Lower lobe of right lung (tissue), 2 donors: ENCODE measurements around the gene INAFM1. TPM values are rescaled to one million over a fixed set of nuclear protein-coding genes. Genes with fewer than 3 reads are reported as not detected.
"Not testable (repeated sequence)": the region's sequence is repeated elsewhere in the genome, so short reads cannot be mapped to it uniquely, and the experiment has no call there.

Experiments used
- ATAC-seq, 2 donors: fragments of 200-7000 bp; cut with Tn5 transposase; one replicate each; pipeline ENCODE4 v1.9.1; 2020 to 2022; ENCODE audit warnings: mild to moderate bottlenecking in 2 of 2, moderate library complexity in 2 of 2
- DNase-seq: peaks from one replicate; pipeline ENCODE4 v3.0.0-alpha.2; 2020
- H3K27ac ChIP-seq: fragments of 200-600 bp; one replicate; pipeline ENCODE4 v1.8.0; 2022
- H3K27me3 ChIP-seq: fragments of 200-600 bp; one replicate; pipeline ENCODE4 v1.8.0; 2022; ENCODE audit warnings: low read depth
- H3K36me3 ChIP-seq: fragments of 200-600 bp; one replicate; pipeline ENCODE4 v1.8.0; 2022; ENCODE audit warnings: mild to moderate bottlenecking
- H3K4me1 ChIP-seq: fragments of 200-600 bp; one replicate; pipeline ENCODE4 v1.8.0; 2022
- H3K4me3 ChIP-seq: fragments of 200-600 bp; one replicate; pipeline ENCODE4 v1.8.0; 2022; ENCODE audit warnings: mild to moderate bottlenecking
- H3K9me3 ChIP-seq: fragments of 200-600 bp; one replicate; pipeline ENCODE4 v1.8.0; 2022
- intact Hi-C: fragments of 100-400 bp; cut with DNase I; formaldehyde crosslinking; loops from one replicate; pipeline ENCODE4 v1.11.0; 2022
- total RNA-seq: library from RNA; stranded (reverse); fragmentation: NEBNext Ultra II Directional; extraction: Animal tissue kit (Norgen Biotek cat#: 25700); gene quantifications from one replicate; pipeline ENCODE4 v1.2.1, GENCODE V29; 2021
- TF ChIP-seq, protein P1 (sequence below): fragments of 200-600 bp; IDR thresholded peaks from one replicate; pipeline ENCODE4 v1.8.0; 2022; ENCODE audit warnings: antibody characterized with exemption, mild to moderate bottlenecking
- donor health status: DM: no; HTN: yes; CAD: no; lungs with severe emphysema.

The INAFM1 gene
- total RNA-seq, 1 donor from 2014 or later, result 18.0 TPM

DNA sequence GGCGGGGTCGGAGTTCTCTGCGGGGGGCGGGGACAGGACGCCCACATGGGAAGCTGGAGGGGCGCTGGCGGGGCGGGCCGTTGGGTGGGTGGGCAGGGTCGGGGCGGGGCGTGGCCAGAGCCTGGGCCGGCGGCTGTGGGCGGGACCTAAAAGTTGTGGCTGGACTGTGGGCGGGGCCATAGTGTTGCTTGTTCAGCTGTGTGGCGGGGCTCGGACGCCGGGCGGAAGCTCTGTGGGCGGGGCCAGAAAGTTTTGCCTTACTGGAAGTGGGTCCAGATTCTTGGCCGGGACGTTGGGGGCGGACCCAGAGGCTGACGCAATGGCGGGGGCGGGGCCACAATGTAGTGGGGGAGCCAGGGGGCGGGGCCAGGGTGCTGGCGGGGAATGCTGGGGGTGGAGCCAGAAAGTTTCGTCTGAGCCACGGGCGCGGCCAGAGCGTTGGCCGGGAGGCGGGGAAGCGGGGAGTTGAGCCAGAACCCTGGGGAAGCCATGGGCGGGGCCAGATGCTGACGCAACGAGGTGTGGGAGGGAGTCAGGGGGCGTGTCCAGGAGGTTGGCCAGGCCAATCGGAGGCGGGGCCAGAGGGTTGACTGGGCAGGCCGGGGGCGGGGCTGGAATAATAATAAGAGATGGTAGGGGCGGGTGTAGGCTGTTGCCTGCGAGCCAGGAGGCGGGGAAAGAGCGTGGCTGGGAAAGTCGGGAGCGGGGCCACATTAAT lies 17.8 kb upstream of the INAFM1 start:
- Histone ChIP-seq H3K36me3 (peaks cover 34% of the 10 kb centered on the region), H3K27me3 (no peaks in the 10 kb centered on the region), H3K27ac (peak overlapping the region; percentile 89), H3K4me3 (peak overlapping the region; percentile 57), H3K9me3 (no peaks in the 10 kb centered on the region), H3K4me1 (peaks cover 25% of the 10 kb centered on the region)
- TF ChIP-seq, protein P1, sequence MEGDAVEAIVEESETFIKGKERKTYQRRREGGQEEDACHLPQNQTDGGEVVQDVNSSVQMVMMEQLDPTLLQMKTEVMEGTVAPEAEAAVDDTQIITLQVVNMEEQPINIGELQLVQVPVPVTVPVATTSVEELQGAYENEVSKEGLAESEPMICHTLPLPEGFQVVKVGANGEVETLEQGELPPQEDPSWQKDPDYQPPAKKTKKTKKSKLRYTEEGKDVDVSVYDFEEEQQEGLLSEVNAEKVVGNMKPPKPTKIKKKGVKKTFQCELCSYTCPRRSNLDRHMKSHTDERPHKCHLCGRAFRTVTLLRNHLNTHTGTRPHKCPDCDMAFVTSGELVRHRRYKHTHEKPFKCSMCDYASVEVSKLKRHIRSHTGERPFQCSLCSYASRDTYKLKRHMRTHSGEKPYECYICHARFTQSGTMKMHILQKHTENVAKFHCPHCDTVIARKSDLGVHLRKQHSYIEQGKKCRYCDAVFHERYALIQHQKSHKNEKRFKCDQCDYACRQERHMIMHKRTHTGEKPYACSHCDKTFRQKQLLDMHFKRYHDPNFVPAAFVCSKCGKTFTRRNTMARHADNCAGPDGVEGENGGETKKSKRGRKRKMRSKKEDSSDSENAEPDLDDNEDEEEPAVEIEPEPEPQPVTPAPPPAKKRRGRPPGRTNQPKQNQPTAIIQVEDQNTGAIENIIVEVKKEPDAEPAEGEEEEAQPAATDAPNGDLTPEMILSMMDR, result no peak
- peak; percentile 88 to 92 for ATAC-seq
- intact Hi-C loops, result no loop called here
- peak; percentile 100 for DNase-seq

DNA sequence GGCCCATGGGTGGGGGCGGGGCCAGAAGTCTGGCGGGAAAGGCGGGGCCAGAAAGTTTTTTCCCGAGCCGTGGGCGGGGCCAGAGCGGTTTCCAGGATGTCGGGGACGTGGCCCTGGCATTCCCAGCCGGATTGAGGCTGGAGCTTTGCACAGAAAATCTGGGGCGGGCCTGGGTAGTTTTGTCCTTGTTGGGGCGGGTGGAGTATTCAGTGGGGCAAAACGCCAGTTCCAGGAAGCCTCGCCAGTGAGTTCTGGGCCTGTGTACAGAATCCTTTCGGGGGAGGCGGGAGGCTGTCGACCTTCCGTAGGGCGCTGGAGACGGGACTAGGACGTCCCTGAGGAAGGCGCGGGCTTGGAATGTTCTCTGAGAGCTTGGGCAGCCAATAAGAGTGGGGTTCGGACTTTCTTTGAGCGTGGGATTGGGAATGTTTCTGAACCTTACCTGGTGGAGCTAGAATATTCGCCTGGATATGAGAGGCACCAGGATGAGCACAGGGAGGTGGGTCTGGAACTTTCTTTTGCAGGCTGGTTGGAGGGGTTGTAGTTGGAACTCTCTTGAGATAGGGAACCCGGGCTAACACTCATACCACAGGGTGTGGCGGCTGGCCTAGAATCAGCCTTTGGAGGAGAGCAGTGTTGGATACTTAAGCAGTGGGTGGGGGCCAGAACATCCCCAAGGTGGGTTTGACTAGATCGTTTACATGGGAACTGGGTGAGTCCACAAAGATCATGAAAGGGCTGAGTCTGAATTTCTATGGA lies 17.1 kb upstream of the INAFM1 start:
- TF ChIP-seq, protein P1, result no peak
- Histone ChIP-seq H3K27me3 (no peaks in the 10 kb centered on the region), H3K4me1 (peaks cover 25% of the 10 kb centered on the region), H3K27ac (peak overlapping the region; percentile 89), H3K4me3 (peak overlapping the region; percentile 57), H3K36me3 (peaks cover 41% of the 10 kb centered on the region), H3K9me3 (no peaks in the 10 kb centered on the region)
- intact Hi-C loops, result no loop called here
- DNase-seq, result peak; percentile 51
- peak; percentile 41 to 44 for ATAC-seq

DNA sequence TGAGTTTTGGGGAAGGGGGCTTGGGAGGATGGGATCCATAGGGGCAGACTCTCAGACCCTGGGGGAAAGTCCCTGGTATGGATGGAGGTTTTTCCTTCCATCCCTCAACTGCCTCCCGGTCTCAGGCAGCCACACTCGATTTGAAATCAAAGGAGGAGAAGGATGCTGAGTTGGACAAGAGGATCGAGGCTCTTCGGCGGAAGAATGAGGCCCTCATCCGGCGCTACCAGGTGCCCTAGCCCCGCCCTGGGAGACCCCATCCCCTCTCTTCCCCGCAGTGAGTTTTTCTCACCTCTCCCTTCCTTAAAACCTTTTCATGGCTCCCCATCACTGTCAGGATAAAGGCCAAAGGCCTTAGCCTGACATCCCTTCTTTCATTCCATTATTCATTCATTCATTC lies 16.3 kb upstream of the INAFM1 start:
- Histone ChIP-seq H3K4me1 (peaks cover 25% of the 10 kb centered on the region), H3K9me3 (no peaks in the 10 kb centered on the region), H3K4me3 (peak overlapping the region; percentile 57), H3K27ac (peak overlapping the region; percentile 89), H3K27me3 (no peaks in the 10 kb centered on the region), H3K36me3 (peaks cover 50% of the 10 kb centered on the region)
- TF ChIP-seq, protein P1, result no peak
- intact Hi-C loops, result no loop called here
- DNase-seq (no peak), ATAC-seq (no peak)

DNA sequence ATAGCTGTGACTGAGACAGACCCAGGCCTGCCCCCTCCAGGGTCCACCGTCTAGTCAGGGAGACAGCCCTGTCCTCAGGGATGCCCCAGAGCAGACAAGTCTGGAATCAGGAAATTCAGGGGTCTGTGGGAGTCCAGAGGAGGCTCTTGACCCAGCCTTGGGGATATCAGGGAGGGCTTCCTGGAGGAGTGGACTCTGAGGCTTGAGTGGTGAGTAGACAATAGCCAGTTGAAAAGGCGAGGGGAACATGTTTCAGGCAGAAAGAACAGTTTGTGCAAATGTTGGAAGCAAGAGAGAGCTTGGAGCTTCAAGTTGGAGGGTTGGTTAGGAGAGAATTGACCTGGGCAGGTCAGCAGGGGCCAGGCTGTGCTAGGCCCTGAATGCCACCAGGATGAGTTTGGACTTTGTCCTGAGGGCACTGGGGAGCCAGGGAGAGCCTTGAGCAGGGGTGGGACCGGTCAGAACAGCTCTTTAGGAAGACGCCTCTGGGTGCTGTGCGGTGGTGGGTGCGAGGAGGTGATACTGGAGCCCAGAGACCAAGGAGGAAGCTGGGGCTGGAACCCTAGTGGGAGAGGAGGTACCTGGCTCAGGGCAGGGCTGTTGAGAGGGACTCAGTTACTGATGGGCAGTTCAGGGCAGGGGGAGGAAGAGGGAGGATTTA lies 15.7 kb upstream of the INAFM1 start:
- DNase-seq, result no peak
- TF ChIP-seq, protein P1, result no peak

DNA sequence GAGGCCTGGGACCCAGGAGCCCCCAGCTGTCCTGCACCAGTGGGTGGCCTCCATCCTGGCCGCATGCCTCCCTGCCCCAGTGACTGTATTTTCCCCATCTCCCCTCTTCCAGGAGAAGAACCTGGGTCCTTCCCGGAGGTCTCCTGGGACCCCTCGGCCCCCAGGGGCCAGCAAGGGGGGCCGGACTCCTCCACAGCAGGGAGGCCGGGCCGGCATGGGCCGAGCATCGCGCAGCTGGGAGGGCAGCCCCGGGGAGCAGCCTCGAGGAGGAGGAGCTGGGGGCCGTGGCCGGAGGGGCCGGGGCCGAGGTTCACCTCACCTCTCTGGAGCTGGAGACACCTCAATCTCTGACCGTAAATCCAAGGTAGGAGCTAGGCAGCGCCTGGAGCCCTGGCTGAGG lies 14.2 kb upstream of the INAFM1 start:
- Histone ChIP-seq H3K36me3 (peaks cover 70% of the 10 kb centered on the region), H3K27me3 (no peaks in the 10 kb centered on the region), H3K27ac (no peak overlapping the region), H3K4me3 (no peak overlapping the region), H3K4me1 (peaks cover 23% of the 10 kb centered on the region), H3K9me3 (no peaks in the 10 kb centered on the region)
- TF ChIP-seq, protein P1, result no peak
- DNase-seq (no peak), ATAC-seq (no peak)
- intact Hi-C loops, result no loop called here

More for the DNA sequence above, 15.7 kb upstream of the INAFM1 start:
- no peak for ATAC-seq
- H3K9me3 ChIP-seq, result no peaks in the 10 kb centered on the region
- no peaks in the 10 kb centered on the region for H3K27me3 ChIP-seq
- H3K4me1 ChIP-seq, result peaks cover 25% of the 10 kb centered on the region
- H3K27ac ChIP-seq, result no peak overlapping the region
- intact Hi-C loops, result no loop called here
- no peak overlapping the region for H3K4me3 ChIP-seq
- peaks cover 56% of the 10 kb centered on the region for H3K36me3 ChIP-seq

DNA sequence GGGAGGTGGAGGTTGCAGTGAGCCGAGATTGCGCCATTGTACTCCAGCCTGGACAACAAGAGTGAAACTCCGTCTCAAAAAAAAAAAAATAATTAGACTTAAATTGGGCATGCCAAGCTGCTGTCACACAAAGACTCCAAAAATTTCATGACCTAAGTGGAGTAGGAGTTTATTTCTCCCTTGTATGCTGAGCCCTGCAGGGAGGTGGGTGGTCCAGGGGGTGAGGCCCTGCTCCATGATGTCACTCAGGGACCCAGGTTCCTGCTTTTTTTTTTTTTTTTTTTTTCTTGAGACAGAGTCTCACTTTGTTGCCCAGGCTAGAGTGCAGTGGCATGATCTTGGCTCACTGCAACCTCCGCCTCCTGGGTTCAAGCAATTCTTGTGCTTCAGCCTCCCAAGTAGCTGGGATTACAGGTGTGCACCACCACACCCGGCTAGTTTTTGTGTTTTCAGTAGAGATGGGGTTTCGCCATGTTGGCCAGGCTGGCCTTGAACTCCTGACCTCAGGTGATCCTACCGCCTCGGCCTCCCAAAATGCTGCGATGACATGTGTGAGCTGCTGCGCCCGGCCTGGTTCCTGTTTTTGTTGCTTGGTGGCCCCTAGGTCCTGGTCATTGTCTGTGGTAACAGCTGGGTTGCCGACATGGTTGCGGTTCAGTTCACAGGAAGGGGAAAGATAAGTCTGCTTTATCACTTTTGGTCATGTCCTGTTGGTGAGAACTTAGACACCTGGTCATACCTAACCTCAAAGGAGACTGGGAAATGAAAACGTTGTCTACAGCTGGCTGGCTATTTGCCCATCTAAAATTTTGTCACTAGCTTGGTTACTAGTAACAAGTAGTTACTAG lies 12.5 kb upstream of the INAFM1 start:
- H3K36me3 ChIP-seq, result peaks cover 87% of the 10 kb centered on the region
- DNase-seq, result peak; percentile 52
- intact Hi-C loops, H3K9me3 ChIP-seq, H3K27ac ChIP-seq, H3K4me3 ChIP-seq, H3K27me3 ChIP-seq, ATAC-seq: not testable (repeated sequence)
- H3K4me1 ChIP-seq, result peaks cover 20% of the 10 kb centered on the region
